HG02642 (cell line): ENCODE measurements around the gene FOXJ3.

Experiments
- ATAC-seq: cut with Tn5 transposase; IDR thresholded peaks from one replicate; pipeline ENCODE4 v1.9.1; 2021; ENCODE audit warnings: mild to moderate bottlenecking; ENCODE audit not compliant: unreplicated experiment, poor library complexity

FOXJ3 gene

GRCh38 chr1:42152907-42153600 lies 182.0 kb downstream of the FOXJ3 start, which contains the start of gene GUCA2B:
Gene GUCA2B, plus strand, starts transcription at chr1:42153410. Its CDS starts 41 bp downstream, at chr1:42153451.
- no peak for ATAC-seq

GRCh38 chr1:42152119-42152518 lies 182.9 kb downstream of the FOXJ3 start:
- ATAC-seq: no peak

- ATAC-seq: no peak
Observed at GRCh38 chr1:42150651-42151050, 184.4 kb downstream of the FOXJ3 start.

- ATAC-seq: no peak
Observed at GRCh38 chr1:42148166-42148565, 186.9 kb downstream of the FOXJ3 start.

- ATAC-seq: no peak
Observed at GRCh38 chr1:42146626-42147320, 188.3 kb downstream of the FOXJ3 start.

GRCh38 chr1:42145764-42146625 lies 189.0 kb downstream of the FOXJ3 start:
- no peak for ATAC-seq

- no peak for ATAC-seq
Observed at GRCh38 chr1:42145389-42145716, 189.7 kb downstream of the FOXJ3 start.

GRCh38 chr1:42144711-42145388 lies 190.2 kb downstream of the FOXJ3 start:
- ATAC-seq: no peak

GRCh38 chr1:42143896-42144710 lies 190.9 kb downstream of the FOXJ3 start:
- ATAC-seq: no peak

GRCh38 chr1:42142894-42143675 lies 191.9 kb downstream of the FOXJ3 start:
- ATAC-seq: no peak

GRCh38 chr1:42141978-42142377 lies 193.1 kb downstream of the FOXJ3 start:
- no peak for ATAC-seq

GRCh38 chr1:42140191-42140590 lies 194.8 kb downstream of the FOXJ3 start:
- no peak for ATAC-seq

GRCh38 chr1:42139444-42139843 lies 195.6 kb downstream of the FOXJ3 start:
- no peak for ATAC-seq

GRCh38 chr1:42138586-42138985 lies 196.4 kb downstream of the FOXJ3 start:
- ATAC-seq: no peak

GRCh38 chr1:42137766-42138165 lies 197.3 kb downstream of the FOXJ3 start:
- ATAC-seq: no peak

- ATAC-seq: no peak
Observed at GRCh38 chr1:42136466-42136865, 198.6 kb downstream of the FOXJ3 start.

- no peak for ATAC-seq
Observed at GRCh38 chr1:42135426-42135825, 199.6 kb downstream of the FOXJ3 start.

- no peak for ATAC-seq
Observed at GRCh38 chr1:42133809-42134526, 201.1 kb downstream of the FOXJ3 start.
